LNCaP clone FGC (cell line): ENCODE measurements around the gene IQSEC3.
A peak's percentile ranks its signal among the peaks of the same experiment; 100 is the strongest.

ENCODE experiments used
- DNase-seq: peaks from one replicate; pipeline ENCODE4 v3.0.0-alpha.2; 2011; ENCODE audit warnings: low read depth
- H3K4me3 ChIP-seq: 2 replicates; pipeline ENCODE4 v1.5.1; 2011; ENCODE audit warnings: mild to moderate bottlenecking, low read depth, low read length, control low read depth
- TF ChIP-seq, protein P1 (sequence below): IDR thresholded peaks from 2 replicates; pipeline ENCODE4 v1.5.1; 2012; ENCODE audit warnings: mild to moderate bottlenecking; ENCODE audit not compliant: control insufficient read depth, insufficient read depth; ENCODE audit errors: extremely low read depth

The IQSEC3 gene

GRCh38 chr12:145369-145960 lies 78.9 kb downstream of the IQSEC3 start:
- no peak overlapping the region for H3K4me3 ChIP-seq
- no peak for DNase-seq
- TF ChIP-seq, protein P1, sequence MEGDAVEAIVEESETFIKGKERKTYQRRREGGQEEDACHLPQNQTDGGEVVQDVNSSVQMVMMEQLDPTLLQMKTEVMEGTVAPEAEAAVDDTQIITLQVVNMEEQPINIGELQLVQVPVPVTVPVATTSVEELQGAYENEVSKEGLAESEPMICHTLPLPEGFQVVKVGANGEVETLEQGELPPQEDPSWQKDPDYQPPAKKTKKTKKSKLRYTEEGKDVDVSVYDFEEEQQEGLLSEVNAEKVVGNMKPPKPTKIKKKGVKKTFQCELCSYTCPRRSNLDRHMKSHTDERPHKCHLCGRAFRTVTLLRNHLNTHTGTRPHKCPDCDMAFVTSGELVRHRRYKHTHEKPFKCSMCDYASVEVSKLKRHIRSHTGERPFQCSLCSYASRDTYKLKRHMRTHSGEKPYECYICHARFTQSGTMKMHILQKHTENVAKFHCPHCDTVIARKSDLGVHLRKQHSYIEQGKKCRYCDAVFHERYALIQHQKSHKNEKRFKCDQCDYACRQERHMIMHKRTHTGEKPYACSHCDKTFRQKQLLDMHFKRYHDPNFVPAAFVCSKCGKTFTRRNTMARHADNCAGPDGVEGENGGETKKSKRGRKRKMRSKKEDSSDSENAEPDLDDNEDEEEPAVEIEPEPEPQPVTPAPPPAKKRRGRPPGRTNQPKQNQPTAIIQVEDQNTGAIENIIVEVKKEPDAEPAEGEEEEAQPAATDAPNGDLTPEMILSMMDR: no peak

- TF ChIP-seq, protein P1: no peak
- H3K4me3 ChIP-seq: no peak overlapping the region
- no peak for DNase-seq
Observed at GRCh38 chr12:147242-147641, 80.7 kb downstream of the IQSEC3 start.

- H3K4me3 ChIP-seq: no peak overlapping the region
- TF ChIP-seq, protein P1: no peak
- DNase-seq: no peak
Observed at GRCh38 chr12:148676-149416, 82.3 kb downstream of the IQSEC3 start.

DNA sequence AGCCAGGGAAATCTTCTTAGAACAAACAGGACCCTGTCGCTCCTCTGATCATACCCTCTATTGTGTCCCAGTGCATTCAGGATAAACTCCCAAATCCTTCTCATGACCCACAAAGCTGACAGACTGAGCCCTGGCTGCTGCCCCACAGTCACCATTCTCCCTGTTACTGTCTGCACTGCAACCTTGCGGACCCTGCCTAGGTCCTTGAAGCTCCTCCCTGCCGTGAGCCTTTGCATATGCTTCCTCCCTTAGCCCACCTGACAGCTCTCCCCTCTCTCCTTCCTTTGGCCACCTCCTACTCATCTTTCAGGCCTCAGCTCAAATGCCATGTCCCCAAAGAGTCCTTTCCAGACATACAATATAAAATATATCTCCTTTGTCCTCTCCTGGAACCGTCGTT lies 85.0 kb downstream of the IQSEC3 start:
- no peak overlapping the region for H3K4me3 ChIP-seq
- DNase-seq: no peak
- TF ChIP-seq, protein P1: no peak

DNA sequence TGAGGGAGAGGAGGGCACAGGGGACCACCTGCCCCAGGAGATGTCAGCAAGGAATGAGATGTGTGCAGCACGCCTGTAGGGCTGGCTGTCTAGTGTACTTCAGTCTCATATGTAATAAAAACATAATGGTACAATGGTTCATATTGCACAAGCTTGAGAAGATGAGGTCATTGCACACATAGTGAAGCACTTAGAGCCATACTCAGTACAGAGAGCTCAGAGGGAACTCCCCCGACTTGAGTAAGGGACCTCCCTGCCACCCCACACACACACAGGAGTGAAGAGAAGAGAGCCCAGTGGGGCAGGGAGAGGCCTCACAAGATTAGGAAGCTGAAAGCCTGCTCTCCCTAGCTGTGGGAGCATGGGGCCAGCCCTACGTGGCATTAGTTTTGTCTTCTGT lies 85.9 kb downstream of the IQSEC3 start:
- no peak overlapping the region for H3K4me3 ChIP-seq
- TF ChIP-seq, protein P1: no peak
- no peak for DNase-seq

DNA sequence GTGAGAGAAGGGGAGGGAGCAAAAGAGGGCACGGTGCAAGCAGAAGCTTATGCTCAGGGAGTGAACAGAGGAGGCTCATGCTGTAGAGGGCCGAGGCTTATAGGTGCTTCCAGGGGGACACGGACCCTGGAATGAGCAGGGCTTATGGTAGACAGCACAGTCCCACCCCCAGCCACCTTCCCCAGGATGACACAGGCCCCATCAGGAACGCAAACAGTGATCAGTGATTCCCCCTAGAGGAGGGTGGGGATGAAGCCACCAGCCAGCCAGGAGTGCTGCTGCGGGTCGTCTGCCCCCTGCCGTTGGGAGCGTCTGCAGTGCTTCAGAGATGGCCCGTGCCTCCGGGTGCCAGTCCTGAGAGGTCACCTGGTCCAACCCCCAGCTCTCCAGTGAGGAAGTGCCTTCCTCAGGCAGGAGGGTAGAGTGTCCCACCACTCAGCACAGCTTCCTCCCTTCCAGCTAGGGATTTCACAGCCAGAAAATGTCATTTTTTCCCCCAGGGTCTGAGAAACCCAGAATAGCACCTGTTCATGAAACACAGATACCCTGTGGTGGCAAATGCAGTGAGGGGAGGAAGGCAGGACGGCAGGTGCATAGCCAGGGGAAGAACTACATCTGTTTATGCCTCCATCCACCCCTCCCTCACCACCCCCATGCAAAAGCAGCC lies 86.6 kb downstream of the IQSEC3 start:
- H3K4me3 ChIP-seq: no peak overlapping the region
- DNase-seq: no peak
- TF ChIP-seq, protein P1: peak; percentile 82
